Germinal center (tissue), 1 donor: ENCODE measurements around the gene CD8B.
"Not testable (repeated sequence)": the region's sequence is repeated elsewhere in the genome, so short reads cannot be mapped to it uniquely, and the experiment has no call there.

Experiments
- DNase-seq: peaks from one replicate; pipeline ENCODE4 v3.0.0; 2012; ENCODE audit warnings: mixed read lengths, low spot score

CD8B gene

DNA sequence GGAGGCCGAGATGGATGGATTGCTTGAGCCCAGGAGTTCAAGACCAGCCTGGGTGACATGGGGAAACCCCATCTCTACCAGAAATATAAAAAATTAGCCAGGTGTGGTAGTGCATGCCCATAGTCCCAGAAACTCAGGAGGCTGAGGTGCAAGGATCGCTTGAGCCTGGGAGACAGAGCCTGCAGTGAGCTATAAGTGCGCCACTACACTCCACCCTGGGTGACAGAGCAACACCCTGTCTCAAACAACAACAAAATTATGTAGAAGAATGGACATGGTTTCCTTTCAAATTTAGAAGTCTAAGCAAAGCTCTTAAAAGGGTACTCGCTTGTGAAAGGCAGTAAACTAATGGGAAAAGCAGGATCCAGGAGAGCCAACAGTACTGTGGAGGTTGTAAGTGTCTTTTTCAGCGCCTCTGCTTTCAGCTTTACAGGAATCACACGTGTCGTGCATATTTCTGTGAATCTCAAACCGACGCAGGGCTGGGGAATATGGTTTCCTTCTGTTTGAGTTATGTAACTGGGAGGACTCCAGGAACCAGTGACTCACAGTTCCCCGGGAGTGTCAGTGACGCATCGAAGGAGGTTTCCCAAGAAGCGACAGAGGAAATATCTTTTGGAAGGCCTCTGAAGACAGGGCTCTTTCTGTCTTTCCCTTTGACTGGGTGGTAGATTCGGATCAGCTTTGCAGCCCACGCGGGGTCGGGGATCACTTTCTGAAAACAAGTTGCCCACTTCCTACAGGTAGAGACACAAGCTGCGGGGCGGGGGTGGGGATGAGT is 24.6 kb downstream of the CD8B start:
- not testable (repeated sequence) for DNase-seq

DNA sequence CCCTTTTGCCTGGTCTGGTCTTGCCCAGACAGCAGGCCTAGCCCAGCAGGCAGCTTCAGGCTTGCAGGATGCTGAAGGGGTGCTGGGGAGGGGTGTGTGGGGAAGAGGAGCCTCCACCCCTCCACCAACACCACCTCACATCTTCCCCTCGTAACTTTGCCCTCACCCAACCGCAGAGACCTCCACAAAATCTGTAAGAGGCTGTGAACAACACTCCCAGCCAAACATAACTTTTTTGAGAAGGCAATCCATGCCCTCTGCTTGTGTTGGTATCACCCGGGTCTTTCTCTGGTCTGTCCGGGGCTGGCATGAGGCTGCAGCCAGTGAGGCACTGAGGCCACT is 26.2 kb downstream of the CD8B start:
- DNase-seq, result not testable (repeated sequence)

DNA sequence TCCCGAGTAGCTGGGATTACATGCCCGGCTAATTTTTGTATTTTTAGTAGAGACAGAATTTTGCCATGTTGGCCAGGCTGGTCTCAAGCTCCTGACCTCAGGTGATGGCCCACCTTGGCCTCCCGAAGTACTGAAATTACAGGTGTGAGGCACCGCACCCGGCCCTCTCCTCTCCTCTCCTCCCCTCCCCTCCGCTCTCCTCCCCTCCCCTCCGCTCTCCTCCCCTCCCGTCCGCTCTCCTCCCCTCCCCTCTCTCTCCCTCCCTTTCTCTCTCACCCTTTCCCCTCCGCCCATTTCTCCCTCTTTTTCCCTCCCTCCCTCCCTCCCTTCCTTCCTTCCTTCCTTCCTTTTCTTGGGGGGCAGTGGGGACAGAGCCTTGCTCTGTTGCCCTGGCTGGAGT is 28.4 kb downstream of the CD8B start:
- no peak for DNase-seq

DNA sequence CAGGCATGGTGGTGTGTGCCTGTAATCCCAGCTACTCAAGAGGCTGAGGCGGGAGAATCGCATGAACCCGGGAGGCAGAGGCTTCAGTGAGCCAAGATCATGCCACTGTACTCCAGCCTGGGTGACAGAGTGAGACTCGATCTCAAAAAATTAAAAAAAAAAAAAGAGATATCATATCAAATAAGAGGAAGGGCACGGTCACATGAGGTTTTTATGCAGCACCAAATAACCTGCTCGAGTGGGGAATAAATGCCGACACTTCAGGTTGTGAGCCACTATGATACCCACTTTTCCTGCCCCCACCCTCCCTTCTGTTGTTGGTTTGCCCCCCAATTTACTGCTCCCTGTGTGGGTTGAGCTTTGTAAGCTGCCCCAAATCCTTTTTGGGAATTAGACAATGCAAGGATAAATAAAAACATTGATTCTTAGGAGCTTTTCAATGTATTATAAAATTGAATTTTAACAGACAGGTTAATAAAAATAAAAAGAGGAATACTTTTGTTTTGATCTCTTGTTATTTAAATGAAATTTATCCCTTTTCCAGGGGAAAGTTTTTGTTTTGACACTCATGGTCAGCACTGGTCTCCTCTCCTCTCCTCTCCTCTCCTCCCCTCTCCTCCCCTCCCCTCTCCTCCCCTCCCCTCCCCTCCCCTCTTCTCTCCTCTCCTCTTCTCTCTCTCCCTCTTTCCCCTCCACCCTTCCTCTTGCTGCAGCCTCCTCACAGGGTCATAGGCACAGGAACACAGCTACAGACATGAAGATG is 29.2 kb downstream of the CD8B start:
- no peak for DNase-seq

DNA sequence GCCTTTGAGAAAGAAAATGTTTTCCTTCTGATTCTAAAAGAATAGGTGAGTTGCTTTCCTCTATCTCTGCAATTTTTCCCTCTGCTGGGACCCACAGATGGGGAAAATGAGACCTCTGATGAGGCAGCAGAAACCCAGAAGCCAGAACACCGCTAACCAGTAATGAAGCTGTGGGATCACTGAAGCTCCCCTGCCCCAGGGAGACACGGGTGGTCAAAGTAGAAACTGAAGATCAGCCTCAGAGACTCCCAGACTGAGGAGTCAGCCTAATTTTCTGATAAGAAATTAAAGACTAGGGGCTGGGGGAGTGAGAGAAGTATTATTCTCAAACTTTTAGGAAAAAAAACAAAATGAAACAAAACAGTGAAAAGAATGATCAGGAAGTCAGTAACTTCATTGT is 30.1 kb downstream of the CD8B start:
- DNase-seq, result no peak

DNA sequence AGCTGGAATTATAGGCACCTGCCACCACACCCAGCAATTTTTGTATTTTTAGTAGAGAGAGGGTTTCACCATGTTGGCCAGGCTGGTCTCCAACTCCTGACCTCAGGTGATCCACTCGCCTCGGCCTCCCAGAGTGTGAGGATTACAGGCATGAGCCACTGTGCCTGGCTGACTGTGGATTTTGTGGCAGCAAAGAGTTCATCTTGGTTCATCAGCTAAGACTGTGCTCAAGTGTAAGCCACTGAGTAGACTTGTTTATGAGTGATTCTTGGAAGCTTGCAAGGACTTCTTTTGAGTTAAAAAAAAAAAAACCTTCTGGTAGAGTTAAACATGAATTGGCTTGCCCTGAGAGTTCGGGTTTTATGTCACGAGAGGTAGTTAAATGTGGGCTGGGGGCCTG is 34.7 kb downstream of the CD8B start:
- no peak for DNase-seq

DNA sequence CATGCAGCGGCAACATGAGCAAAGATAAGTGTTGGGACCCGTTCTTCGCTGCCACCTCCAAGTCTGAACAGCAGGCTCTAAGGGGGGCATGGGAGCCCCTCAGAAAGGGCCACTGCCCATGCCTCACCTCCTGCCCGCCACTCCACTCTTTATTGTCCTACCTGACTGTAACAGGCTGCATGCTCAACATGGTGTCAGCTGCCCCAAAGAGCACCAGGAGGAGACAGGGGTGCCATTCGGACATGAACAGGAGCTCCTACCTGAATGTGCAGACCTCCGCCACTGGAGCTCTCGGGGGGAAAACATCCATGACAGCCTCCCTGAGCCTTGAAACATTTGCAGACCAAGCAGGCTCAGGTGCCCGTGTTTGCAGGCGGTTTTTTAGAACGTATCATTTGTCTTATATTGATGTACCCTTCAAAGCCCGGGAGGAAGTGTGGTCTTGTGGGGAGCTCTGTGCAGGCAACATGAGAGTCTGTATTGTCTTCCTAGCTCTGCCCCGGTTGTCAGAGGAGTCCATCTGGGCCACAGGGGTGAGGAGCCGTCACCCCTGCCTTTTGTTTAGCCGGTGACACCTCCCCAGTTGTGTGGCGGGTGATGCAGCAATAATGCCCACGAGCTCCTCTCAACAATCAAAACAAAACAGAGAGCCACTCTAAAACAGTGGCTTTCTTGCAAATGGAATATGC is 35.8 kb downstream of the CD8B start:
- DNase-seq, result no peak

DNA sequence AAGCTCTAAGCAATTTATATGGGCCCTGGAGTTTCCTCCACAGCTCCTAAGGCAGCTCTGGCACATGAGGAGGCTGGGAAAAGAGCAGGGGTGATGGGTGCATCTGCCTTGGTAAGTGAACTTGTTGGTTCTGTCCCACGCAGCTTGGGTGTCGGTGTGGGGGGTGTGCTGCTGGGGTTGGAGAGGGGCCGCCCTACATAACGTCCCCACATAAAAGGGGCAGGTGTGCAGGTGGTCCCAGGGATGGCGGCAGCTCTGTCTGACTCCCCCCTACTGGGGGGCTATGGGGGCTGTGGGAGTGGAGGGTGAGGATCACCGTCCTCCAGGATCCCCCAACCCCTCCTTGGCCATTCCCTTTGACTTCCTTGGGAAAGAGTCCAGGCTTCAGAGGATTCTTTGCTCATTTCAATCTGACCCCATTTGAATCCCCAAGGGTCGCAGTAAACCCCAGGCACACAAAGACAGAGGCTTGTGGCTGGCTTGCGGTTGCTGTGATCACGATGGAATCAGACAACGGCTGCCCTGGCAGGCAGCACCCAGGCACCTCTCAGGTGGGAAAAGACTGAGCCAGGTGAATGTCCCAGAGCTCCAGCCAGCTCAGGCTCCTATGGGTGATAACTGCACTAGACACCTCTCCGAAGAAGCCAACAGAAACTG is 36.5 kb downstream of the CD8B start:
- DNase-seq, result no peak

DNA sequence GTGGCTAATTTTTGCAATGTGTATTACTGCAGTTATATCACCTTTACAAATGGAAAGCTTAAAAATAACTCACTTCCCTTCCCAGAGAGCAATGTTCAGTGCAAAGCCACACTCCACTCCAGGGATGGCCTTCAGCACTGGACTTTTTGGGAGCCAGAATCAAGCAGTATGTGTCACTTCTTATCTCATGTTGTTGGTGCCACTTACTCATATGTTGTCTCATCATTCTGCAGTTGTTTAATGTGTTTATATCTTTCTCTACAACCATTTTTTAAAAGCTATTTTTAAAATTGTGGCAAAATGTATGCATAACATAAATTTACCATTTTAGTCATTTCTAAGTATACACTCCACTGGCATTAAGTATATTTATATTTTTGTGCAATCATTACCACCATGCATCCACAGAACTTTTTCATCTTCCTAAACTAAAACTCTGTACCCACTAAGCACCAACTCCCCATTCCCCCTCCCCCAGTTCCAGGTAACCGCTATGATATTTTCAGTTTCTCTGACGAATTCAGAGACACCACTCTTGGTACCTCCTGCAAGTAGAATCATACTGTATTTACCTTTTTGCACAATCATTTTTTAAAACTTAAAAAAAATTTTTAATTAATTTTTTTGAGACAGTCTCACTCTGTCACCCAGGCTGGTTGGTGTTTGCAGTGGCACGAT is 38.9 kb downstream of the CD8B start:
- no peak for DNase-seq

DNA sequence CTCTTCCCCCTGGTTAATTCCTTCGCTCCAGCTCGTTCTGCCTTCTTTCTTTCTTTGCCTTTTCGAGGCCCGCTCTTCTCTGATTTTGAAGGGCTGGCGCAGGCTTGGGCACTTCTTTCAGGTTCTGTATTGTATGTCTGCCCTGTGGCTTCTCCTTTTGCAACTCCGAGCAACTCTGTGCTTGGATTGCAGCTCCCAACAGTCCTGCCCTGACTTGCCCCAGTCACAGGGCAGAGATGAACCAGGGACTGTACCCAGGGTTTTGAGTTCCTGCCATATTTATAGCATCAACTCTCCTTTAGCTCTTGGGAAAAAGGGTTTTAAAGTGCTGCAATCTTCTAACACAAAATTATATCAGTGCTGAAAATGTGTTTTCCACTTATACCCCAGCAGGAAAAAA is 39.8 kb downstream of the CD8B start:
- DNase-seq, result no peak

DNA sequence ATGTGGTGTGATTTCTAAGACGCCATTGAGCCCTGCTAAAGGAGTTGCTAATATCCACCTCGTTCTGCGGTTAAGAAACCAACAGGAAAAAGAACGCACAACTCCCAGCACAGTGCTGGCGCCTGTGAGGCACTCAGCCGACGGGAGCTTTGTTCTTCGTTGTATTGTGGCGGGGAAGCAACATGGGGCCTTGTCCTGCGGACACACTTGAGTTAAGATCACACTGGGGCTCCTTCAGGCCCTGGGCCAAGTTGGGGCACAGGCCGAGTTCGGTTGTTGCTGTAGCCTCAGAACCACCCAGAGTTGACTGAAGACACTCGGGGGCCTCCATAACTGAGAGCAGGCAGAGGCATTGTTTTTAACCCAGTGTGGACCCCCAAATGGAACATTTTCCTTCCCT is 40.4 kb downstream of the CD8B start:
- DNase-seq, result no peak

DNA sequence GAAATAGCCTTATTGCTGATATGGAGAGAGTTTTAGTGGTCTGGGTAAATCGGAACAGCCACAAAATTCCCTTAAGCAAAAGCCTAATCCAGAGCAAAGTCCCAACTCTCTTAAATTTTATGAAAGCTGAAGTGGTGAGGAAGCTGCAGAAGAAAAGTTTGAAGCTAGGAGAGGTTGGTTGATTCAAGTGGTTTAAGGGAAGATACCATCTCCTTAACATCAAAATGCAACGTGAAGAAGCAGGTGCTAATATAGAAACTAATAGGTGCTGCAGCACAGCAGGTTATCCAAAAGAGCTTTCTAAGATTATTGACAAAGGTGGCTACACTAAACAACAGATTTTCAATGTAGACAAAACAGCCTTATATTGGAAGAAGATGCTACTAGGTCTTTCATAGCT is 42.7 kb downstream of the CD8B start:
- DNase-seq, result no peak

DNA sequence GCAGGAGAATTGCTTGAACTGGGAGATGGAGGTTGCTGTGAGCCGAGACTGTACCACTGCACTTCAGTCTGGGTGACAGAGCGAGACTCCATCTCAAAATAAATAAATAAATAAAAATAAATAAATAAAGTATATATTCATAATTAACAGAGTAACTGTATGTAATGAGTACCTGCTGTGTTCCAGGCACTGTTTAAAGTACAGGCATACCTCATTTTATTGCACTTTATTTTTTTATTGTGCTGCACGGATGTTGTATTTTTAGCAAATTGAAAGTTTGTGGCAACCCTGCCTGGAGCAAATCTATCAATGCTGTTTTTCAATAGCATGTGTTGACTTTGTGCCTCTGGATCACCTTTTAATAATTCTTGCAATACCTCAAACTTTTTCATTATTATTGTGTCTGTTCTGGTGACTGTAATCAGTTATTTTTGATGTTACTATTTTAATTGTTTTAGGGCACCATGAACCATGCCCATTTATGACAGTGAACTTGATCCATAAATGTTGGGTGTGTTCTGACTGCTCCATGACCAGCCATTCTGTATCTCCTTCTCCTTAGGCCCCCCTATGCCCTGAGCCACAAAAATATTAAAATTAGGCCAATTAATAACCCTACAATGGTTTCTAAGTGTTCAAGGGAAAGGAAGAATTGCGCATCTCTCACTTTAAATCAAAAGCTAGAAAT is 43.4 kb downstream of the CD8B start:
- DNase-seq, result no peak

DNA sequence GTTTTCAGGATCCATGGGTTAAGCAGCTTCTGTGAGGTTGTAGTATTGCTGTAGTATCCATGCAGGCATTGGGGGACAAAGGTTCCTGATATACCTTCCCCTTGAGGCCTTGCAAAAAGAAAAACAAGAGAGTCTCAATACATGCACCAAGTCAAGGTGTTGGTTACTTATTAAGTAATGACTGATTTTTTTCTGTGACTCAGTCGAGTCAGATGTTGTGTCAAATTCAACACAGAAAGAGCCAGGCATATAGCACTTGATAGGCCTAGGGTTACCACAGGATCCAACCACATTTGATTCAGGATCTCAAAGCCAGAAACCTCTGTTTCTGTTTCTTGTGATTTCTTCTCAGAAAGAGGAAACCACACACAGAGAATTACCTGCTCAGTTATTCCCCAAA is 46.1 kb downstream of the CD8B start:
- DNase-seq, result no peak

DNA sequence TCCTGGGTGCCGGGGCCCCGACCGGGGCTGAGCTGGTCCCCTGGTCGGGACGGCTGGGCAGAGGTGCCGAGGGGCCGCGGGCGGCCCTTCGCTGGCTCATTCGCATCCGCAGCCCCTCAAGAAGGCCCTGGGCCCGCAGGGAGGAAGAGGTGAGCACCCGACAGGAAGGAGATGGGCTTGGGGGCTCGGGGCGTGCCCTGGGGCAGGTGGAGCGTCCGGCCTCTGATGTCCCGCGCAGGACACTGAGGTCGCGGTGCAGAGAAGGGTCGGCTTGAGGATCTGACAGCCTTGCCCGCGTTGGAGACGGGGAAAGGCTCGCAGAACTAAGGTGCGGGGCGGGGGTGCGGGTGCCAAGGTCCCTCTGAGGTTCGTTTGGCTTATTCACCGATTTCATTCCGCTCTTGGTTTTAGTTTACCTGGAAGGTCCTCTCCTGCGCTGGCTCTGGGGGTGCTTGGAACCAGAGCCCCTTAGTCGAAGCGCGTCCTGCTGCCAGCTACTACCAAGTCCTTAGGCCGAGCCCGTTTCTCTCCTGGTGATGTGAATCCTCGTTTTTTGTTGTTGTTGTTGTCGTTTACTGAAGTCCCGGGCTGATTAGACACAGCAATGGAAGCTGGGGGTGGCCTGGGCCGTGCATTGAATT is 52.1 kb downstream of the CD8B start:
- peak; percentile 8 for DNase-seq

DNA sequence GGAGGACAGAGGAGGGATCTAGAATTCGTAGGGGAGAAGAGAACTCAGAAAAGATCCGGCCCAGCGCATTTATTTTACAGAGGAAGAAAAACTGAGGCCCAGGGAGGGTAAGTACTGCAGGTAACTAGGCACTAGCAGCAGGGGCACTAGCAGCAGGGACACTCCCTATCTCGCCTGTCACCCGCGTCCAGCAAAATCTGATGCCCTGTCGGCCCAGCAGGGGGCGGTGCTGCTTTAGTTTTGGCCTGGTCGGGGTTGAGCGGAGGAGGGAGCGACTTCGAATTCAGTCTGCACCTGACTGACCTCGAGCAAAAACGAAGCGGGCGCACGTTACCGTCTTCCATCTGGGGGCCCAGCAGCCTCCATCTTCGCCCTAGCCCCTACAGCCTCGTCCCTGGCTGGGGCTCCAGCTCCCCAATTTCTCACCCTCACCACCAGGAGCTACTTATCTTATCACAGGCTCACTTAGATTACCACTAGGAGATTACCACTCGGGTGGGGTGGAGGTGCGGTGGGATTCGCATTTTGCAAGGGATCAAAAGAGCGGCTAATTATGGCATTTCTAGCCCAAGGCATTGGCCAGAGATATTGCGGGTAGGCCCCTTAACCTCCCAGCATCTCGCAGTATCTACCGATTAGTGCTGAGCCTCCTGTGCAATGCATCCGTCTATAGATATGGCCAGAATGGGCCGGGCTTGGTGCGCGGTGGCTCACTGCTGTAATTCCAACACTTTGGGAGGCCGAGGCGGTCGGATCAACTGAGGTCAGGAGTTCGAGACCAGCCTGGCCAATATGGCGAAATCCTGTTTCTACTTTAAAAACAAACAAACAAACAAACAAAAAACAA is 53.1 kb downstream of the CD8B start:
- peak; percentile 95 for DNase-seq

DNA sequence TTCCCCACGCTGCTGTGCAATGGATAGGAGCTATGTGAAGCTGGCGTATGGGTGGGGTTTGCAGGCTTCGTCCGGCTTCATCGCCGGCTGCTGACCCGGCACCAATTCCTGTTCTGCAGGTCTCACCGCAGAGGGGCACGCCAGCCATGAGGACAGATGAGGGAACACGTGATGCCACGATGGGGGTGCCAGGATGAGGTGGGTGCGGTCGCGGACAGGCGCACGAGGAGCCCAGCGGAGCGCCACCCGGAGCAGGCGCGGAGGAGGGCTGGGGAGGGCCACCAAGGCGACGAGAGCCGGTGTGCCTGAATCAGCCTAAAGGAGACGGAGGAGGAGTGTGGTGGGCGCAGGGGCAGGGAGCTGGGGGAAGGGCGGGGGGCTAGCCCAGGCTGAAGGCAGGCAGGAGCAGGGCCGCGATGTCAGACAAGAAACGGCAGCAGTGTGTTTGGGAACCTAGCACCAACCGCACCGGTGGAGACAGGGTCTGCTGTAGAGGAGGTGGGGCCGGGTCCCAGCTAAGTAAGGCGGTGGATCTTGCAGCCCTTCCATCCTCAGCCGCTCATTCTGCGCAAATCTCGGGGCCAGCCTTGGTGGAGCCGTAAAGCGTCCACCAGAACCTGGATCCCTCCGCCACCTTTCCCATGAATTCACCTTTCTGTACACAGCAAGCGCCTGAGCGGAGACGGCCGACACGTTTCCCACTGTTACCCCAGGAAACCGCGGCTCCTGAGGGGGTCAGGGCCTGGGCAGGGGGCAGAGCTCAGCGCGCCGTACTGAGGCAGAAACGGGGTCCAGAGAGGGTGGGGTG is 54.0 kb downstream of the CD8B start:
- DNase-seq, result peak; percentile 65

DNA sequence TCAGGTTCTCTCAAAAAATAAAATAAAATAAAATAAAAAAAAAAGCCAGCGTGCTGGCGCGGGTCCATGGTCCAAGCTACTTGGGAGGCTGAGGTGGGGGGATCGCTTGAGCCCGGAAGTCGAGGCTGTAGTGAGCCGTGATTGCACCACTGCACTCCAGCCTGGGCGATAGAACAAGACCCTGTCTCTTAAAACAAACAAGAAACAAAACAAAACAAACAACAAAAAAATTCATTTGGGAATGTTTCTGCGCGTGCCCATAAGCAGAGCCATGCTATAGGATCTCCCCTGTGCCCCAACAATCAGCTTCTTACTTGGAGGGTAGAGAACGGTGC is 54.6 kb downstream of the CD8B start:
- DNase-seq, result no peak
